ENCODE results near the gene AOPEP. TPM values are rescaled to one million over a fixed set of nuclear protein-coding genes. Genes with fewer than 3 reads are reported as not detected.

AOPEP gene
- total RNA-seq, 1 donor from 2014 or later, result 32.1 TPM

DNA sequence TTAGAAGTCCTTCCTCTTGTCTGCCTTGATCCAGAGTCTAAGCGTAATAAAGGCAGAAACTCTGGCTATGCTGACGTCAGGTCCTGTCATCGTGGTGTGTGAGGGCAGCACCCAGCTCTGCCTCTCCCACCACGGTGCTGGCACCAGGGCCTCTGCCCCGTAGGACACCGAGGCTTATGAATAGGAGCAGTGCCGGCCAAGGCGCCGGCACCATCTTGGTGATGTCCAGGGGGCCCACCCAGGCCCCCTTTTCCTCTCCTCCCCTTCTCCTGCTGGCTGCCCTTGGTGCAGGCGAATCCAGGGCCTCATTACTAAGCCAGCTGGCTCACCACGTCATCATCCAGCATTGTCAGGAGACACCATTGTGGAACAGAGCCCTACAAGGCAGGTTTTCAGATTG is 338.7 kb downstream of the AOPEP start:
- DNase-seq, result no peak

DNA sequence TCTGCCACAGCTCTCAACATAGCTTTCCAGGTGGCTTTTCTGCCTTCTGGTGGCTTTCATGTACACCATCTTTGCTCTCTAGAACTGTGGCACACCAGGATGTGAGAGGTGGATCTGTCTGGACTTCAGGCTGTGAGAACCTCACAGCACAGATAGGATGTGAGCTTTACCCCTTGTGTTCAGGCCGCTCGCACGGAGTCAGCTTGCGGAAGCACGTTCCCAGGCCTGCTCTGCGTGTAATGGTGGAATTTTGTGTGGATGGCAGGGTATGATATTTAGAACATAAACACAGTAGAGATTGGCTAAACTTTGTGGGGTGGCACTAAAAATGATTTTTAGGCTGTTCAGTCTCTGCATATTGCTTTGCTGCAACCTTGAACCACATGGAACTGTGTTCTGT is 340.6 kb downstream of the AOPEP start:
- DNase-seq, result no peak

DNA sequence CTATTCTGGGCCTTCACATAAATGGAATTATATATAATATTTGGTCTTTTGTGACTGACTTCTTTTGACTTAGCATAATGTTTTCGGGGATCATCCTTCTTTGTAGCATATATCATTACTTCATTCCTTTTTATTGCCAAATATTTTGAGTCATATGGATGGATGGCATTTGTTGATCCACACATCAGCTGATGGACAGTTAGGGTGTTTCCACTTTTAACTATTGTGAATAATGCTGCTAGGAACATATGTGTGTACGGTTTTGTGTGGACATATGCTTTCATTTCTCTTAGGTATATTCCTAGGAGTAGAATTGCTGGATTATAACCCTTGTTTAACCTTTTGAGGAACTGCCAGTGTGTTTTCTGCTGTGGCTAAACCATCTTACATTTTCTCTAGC is 341.4 kb downstream of the AOPEP start:
- DNase-seq, result no peak

DNA sequence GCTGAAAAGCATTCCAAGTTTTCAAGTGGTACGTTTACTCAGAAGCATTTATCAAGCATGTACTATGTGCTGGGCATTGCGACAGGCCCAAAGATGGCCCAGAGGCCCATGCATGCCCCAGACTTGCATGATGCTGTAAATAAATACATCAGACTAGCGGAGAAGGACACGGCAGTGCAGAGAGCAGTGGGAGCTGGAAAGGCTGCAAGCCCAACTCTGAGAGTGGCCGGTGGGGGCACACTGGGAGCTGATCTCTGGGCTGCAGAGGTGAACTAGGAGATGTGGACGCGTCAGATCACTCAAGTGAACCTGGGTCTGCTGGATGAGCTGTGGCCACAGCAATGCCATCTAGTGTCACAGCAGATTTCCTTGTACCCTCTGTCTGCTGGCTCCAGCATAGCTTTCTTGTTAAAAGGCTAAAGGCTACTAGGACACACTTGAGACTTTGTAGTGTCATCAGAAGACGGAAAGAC is 344.1 kb downstream of the AOPEP start:
- no peak for DNase-seq

DNA sequence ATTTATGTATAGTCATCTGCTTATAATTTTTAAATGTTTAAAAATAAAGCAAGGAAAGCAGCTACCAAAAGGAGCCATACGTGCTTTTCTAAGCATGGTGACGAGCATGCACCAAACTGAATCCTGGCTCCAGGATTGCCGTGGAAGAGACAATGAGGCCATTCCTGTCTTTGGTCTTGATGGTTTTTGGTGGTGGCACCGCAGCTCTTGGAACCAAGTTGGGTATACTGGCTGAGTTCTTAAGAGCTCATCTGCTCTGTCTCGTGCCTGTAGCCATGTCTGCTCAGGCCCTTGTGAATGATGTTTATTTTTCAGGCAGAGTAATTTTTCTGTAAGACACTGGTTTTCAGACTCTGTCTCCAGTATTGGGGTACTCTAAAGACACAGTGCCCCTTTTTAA is 345.0 kb downstream of the AOPEP start:
- DNase-seq, result no peak

DNA sequence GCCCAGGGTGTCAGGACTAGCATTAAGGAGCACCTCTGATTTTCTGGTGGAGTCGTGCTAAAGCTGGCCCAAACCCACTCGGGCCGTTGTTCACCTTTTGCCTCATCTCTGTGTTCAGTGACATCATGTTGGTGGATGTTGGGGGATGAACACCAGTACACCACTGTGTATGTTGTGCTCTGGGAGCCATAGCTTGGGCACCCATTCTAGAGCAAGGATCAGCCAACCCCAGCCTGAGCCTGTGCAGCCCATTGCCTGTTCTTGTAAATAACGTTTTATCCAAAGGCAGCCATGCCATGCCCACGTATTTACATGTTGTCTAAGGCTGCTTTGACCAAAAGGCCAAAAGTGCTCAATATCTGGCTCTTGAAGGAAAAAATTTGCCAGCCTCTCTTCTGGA is 345.4 kb downstream of the AOPEP start:
- no peak for DNase-seq

DNA sequence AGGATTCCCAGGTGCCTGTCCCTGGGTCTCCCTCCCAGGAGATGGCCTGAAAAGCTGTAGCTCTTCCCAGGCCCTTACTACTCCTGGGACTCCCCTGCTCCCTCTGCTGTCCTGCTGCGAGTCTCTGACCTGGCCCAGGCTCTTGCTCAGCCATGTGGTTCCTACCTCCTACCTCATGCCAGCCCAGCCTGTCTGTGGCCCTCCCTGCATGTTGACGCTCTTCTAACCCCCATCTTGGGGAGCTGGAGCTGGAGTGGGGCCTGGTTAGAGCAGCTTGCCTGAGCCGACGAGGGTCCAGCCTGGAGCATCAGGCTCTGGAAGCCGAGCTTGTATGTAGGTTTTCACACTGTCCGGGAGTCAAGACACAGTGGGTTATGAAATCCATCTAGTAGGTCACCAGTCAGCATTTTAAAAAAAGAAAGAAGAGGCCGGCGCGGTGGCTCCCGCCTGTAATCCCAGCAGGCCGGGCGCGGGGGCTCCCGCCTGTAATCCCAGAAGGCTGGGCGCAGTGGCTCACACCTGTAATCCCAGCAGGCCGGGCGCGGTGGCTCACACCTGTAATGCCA is 346.6 kb downstream of the AOPEP start:
- no peak for DNase-seq

DNA sequence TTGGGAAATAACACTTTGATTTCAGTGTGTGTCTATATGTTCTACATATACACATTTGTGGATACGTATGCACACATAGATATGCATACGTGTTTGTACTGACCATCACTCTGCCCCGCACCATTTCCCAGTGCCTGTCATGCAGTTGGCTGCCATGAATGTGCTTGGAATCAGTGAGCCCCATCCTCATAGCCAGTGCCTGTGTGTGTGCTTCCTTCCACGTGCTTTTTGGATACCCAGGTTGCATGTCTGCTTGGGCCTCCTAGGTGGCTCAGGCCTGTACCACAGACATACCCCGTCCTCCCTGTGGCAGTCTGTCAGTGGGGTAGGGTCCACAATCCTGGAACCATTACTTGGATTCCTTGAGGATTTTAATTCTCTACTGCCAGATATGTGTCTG is 347.4 kb downstream of the AOPEP start:
- no peak for DNase-seq

DNA sequence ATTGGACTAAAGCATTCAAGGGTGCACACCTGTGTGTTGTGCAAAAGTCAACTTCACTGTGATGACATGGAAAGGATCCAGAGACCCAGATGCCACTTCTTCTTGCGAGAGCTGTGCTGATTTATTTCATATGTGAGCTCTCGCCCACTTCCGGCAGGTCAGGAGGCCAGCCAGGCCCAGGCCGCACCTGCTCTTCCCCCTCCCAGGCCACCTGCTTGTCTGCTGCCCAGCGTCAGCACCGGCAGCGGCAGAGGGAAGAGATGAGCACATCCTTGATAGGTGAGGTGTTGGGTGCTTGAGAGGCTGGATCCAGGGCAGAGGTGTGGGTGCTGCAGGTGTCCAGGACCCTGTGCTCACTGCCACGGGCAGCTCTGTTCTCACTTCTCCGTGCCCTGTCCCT is 348.1 kb downstream of the AOPEP start:
- DNase-seq, result no peak

DNA sequence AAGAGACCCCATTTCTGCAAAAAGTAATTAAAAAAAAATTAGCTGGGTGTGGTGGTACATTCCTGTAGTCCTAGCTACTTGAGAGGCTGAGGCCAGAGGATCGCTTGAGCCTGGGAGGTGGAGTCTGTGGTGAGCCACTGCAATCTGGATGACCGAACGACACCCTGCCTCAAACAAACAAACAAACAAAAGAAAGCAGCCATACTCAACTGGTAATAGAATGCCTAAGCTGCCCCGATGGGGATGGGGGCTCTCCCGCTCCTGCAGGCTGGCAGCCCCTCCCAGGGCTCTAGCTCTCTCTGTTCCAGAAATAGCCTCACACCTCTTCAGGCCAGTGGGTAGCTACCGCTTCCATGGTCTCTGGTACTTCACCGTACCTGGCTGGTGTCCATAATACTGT is 349.2 kb downstream of the AOPEP start:
- DNase-seq, result no peak

DNA sequence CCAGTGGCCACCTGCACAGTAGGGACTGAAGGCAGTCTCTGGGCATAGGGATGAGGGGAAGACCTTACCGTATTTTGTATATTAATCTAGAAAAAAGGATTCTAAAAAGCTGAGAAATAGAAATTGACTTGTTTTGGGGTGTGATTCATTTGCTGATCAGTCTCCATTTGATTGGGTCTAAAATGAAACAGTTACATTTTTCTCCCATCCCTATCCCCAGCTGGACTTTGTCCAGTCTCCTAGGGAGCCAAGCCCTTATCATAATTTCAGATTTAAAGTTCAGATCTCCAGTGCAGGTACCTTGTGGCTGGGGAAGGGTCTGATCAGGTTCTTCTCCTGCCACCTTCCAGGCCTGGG is 350.2 kb downstream of the AOPEP start:
- no peak for DNase-seq

DNA sequence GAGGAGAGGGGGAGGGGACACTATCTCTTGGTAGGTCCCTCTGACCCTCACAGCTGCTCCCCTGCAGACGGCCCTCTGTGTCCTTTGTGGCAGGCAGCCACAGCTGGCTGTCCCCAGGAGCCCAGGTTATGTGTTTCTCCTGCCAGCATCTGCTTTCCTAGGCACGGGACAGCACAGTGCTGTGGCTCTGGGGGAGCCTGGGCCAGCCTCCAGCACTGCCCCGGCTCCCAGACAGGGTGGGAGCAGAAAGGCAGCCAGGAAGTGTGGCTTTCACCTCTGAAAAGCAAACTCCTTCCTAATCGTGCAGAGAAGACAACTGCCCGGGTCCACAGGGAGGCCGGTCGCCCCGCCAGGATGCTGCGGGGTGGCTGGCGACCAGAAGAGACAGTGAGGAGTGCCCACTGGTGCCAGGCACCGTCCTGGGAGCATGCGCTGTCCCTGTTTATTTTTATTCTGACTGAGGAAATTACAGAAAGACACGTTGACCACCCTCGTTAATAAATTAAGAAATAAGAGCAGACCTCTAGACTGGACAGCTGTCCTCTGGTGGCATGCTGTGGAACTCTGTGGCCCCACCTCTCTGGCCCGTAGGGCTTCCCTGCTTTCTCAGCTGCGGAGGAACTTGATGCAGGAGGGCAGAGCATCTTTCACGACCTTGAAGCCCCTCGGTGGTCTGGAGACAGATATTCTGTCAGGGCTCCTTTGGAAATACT is 350.7 kb downstream of the AOPEP start:
- DNase-seq, result no peak

DNA sequence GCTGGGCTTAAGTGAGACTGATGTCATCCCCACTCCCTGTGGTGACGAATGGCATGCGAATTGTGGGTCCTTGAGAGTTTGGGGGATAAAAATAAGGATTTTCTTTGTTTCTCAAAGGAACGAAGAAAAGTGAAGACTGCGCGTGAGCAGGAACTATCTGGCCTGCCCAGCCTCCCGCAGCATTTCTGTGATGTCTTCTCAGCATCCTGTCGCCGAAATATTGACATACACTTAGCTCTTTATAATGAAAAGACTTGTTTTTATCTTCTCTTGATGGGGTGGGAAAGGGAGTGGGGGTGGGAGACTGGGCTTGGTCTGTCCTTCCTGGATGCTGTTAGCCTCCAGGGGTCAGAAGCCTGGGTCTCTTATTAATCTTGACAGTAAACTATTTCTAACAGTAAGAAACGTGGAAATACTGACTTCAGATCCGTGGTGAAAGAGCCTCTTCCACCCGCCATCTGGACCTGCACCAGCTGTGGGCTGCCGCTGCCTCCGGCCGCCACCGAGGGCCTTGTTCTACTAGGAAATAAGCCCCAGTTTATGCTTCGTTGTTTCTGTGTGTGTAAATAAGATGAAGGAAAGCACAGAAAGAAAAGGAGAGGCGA is 351.4 kb downstream of the AOPEP start:
- DNase-seq, result no peak

DNA sequence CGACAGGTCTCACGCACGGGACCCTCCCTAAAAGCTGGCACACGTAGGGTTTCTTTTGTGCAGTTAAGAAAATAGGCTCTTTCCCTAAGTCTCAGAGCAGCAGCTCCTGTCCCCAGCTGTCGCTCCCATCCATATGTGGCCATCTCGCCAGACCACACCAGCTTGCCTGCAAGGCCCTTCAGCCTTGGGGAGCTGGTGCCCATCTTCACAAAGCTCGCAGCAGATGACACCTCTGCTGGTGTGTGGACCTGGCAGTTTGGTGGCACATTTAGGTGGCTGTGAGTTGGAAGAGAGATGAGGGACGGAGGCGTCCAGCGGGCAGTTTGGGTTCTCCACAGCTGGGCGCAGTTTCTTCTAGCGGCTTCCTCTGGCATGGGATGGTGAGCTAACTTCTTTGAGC is 352.0 kb downstream of the AOPEP start:
- DNase-seq, result no peak

DNA sequence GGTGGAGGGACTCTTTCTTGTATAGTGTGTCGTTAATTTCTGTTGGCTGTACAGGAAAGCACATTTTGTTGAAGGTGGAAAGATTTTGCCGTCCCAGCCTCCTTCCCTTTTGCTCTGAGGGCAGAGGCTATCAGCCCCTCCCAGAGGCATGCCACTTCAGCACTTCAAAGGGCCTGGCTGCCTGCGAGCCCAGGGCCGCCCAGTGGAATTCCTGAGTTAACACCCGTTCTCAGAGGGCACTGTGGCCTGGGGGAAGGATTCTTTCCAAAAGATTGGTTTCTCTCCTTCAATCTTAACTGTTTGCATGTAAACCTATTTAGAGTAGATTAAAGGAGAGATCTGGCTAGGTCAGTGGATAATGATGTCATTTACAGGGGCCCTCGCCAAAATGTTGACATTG is 352.4 kb downstream of the AOPEP start:
- DNase-seq, result no peak

DNA sequence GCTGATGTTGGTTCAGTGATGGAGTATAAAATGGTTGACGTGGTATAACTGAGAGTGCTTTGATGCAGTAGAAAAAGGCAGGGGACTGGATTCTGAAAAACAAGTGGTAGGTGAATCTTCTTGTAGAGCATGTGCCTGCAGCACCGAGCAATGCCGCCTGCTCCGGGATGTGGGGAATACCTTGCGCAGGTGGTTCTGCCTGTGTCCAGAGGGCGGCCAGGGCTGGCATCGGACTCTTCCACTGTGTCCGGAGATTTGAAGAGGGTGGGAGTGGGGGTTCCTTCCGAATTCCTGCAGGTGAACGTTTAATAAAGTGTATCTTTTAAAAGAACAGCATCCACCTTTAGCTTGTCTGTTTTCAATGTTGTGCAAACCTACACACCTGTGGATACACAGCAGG is 353.0 kb downstream of the AOPEP start:
- DNase-seq, result no peak

DNA sequence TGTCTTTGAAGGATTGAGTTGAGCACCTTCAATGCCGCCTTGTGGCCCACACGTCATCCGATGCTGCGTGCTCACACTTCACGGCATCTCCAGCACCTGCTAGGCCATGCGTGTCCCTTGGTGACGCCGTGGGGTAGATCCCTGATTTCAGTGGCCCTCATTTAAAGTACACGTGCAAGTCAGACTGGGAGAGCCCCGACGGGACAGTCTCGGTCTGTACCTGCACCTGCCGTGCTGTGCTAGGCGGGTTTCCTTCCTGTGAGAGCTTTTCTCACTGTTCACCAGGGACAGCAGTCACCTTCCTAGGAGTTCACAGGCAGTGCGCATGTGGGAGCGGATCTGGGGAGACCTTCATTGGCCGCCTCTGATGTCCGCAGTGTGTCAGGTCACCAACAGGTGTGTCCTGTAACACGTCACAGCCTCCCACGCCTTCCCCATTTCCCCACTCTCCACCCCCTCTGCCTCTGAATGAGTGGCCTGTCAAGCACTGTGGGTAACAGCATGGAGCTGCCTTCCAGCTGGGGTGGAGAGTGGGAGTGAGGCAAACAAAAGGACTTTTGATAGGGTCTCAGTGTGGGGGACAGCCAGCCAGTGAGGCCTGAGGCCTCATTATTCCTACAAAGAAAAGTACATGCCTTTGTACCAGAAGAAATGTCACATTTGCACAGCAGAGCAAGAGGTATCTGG is 354.6 kb downstream of the AOPEP start:
- peak; percentile 67 for DNase-seq

DNA sequence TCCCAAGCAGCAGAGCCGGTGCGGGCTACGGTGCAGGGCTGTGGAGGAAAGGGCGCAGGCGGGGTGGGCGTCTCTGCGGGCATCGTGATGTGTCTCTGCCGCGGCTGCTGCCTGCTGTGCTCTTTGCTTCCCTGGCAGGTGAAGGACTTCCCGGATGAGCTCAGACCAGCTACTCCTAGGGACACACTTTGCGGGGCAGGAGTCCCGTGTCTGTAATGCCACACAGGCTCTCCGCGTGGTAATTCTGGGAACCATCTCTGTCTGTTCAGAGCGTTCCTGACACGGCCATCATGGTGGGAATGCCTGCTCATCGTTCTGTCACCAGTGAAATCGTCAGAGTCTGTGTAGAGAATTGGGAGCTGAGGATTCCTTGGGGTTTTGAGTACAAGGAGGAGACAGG is 355.5 kb downstream of the AOPEP start:
- no peak for DNase-seq

DNA sequence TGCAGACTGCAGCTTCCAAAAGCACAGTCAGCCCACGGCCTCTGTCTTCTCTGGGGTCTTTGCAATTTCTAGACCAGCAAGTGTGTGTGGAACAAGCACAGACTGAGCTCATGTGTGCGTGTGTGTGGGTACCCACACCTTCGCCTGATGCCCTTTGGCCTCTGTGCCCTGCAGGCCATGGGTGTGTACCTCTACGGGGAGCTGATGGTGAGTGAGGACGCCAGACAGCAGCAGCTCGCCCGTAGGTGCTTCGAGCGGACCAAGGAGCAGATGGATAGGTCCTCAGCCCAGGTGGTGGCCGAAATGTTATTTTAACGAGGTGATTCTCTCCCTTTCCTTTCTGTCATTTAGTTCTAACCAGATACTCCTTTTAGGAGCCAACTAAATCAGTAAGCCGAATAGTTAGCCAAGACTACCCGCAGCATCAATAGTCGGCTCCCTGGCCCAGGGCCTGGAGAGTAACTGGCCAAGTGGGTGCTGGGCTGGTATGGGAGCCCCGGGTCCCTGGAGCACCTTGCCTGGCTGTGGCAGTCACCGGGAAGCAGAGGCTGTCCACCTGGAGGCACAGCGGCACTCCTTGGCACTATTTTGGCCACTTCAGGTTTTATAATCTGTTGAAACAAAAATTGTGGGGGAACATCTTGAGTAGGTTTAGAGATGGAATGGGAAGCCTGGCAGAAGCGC is 356.0 kb downstream of the AOPEP start:
- no peak for DNase-seq

DNA sequence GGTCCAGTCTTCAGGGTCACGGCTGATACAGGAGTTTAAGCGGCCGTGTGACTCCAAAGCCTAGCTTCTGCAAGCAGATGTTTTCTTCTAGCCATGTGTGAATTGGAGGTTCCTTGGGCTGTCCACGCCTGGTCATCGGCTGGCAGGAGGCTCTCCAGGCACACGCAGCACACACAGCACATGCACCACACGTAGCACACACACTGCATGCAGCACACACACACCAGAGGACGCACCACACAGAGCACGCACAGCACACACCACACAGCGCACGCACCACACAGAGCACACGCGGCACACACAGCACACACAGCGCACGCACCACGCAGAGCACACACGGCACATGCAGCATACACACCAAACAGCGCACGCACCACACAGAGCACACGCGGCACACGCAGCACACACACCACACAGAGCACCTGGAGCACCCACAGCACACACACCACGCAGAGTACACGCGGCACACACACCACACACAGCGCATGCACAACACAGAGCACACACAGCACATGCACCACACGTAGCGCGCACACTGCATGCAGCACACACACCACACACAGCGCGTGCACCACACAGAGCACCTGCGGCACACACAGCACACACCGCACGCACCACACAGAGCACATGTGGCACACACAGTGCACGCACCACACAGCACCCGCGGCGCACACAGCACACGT is 356.7 kb downstream of the AOPEP start:
- no peak for DNase-seq

DNA sequence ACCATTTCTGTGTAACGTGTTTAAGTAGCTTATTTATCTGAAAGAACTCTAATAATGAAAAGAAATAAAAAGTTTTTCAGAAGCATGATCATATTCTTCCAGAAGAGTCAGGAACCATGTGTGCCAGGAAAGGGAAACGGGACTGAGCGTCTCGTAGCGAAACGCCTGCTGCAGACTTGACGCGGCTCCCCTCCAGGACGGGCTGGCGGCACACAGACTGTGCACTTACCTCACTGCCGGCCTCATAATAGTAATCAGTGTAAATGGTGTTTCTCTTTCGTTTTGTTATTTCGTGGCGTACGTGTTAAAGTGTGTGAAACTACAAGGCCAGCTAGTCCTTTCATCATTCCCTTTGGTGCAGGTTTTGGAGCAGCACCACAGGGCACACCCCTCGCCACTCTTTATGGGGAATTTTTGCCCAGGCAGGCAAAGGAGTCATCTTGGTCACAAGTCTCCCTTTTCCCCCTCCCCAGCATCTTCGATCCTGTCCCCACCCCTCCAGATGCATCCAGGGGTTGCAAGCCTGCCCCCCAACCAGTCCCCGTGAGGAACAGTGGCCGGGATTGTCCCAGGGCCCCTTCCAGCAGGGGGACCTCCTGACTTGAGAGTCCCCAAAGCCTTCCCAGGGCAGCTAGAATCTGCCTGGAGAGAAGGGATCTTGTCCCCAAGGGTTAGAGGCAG is 357.9 kb downstream of the AOPEP start:
- no peak for DNase-seq
